GM15510 (cell line): Measurements from ENCODE around the gene RUVBL1.

Experiments used
- POLR2A ChIP-seq: IDR thresholded peaks from 3 replicates; pipeline ENCODE4 v1.6.1; 2011; ENCODE audit warnings: borderline replicate concordance; ENCODE audit not compliant: insufficient read length; ENCODE audit errors: extremely low read depth

The RUVBL1 gene

DNA sequence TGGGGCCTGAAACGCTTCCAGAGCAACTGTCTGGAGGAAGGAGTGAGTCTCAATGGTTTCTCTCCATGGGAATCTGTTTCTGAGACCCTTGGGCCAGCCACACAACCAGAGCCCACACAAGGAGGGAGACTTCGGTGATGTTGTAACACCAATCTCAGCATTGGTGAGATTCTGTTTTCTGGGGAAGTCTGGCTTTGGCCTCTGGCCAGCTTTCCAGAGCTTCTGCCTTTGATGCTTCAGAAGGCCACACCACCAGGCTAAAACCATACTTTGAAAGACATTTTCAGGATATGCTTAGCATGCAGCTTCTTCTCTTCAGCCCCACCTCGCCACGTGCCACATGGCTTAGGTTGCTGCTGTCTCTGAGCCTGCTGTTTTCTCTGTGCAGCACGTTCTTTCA, 26.0 kb upstream of the RUVBL1 start:
- TF ChIP-seq POLR2A: no peak

DNA sequence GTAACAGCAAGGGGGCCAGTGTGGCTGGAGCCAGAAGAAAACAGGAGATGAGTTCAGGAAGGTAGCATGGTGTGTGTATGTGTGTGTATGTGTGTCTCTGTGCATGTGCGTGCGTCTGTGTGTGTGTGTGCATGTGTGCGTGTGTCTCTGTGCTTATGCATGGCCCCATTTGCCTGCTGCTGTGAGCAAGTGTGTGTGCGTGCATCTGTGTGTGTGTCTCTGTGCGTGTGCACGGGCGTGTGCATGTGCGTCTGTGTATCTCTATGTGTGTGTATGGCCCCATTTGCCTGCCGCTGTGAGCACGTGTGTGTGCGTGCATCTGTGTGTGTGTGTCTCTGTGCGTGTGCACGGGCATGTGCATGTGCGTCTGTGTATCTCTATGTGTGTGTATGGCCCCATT, 22.6 kb upstream of the RUVBL1 start:
- TF ChIP-seq POLR2A: no peak

- no peak for TF ChIP-seq POLR2A
Measured at GRCh38 chr3:128145279-128145678, 21.7 kb upstream of the RUVBL1 start.

DNA sequence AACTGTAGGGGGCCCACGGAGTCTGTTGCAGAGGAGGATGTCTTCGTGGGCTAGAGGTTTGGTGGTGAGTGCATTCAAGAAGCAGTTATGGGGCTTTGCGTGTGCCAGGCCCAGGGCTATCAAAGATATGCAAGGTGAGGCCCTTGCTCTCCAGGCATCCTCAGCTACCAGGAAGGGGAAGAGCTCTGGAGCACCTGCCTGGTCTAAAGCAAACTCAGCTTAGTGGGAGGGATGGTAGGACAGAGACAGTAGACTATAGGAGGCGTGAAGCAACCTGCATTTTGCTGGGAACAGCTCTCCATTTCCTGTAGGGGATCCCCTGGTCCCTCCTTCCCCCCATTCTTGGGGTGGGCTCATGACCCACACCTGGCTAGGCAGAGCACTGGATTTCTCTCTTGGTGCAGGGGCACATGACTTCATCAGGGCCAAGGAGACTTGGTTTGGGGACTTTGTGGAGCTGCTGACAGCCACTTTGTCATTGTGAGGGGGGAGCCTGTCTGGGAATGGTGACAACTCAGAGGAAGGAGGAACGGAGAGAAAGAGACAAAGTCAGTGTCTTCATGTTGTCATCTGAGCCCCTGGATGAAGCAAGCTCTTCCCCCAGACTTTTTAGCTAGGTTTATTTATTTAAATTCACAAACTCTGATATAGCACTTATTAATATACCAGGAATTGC, 21.0 kb upstream of the RUVBL1 start:
- no peak for TF ChIP-seq POLR2A

GRCh38 chr3:128143496-128143895, 19.9 kb upstream of the RUVBL1 start:
- TF ChIP-seq POLR2A: no peak

GRCh38 chr3:128133273-128133883, 9.8 kb upstream of the RUVBL1 start:
- TF ChIP-seq POLR2A: no peak

- no peak for TF ChIP-seq POLR2A
Measured at GRCh38 chr3:128131897-128132646, 8.5 kb upstream of the RUVBL1 start.

DNA sequence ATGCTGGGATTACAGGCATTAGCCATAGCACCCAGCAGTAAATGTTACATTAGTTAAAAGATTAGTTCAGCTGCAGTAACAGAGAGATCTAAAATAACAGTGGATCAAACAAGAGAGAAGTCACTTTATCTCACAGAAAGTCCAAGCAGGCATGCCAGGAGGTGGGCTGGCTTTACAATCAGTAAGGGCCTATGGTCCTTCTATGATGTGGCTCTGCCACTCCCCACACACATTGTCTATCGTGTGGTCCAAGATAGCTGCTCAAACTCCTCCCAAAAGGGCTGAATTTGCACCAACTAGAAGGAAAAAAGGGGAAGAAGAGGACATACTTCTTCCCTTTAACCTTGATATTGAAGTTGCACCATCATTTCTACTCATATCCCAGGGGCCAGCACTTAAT, 4.6 kb upstream of the RUVBL1 start:
- no peak for TF ChIP-seq POLR2A

DNA sequence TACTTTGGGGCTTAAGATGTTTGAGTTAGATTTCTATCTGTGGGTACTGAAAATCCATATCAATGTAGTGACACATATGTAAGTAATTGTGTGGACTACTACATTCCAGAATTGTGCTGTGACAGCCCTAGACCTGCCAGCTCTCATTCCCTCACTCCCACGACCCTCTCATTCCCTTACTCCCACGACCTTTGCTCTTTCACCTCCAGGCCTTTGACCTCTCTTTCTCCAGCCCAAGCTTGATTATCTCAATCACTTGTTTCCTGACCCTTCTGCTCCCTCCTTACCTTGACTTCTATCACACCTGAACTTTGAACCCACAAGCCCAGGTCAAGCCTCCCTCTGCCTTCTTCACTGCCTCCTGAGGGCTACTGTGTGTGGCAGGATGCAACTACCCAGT, 3.6 kb upstream of the RUVBL1 start:
- TF ChIP-seq POLR2A: no peak

DNA sequence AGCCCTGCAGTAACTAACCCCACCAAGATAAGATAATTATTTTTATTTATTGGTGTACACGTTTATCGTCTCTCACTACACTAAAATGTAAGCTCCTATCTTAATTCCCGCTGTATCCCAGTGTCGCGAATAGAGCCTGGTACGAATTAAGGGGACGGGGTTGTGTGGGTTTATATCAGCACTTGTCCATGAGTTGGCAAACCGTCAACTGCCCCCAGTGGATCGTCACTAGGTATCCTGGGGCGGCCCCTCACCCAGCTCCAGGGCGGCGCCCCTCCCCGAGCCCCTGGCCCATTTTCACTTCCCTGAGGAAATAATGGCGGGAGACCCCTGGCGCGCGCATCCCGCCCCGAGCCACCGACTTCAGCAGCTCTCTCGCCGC, 465 bp downstream of the RUVBL1 start:
- TF ChIP-seq POLR2A: no peak

DNA sequence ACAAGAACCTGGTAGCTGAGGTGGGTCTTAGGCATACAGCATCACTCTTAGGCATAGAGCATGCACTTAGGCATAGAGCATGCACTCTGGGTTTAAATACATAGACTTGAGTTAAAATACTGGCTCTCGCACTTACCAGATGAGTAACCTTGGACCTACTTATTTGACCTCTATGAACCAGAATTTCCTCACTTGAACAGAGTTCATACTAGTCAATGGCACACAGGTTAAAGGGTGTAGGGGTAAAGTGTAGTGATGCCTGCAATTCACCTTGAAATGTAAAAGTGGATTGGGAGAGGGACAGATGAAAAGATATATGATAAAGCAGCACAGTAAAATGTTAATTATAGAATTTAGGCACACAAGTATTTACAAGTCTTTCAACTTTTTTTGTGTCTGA, 1.6 kb downstream of the RUVBL1 start:
- no peak for TF ChIP-seq POLR2A

- TF ChIP-seq POLR2A: no peak
Measured at GRCh38 chr3:128113817-128114794, 9.5 kb downstream of the RUVBL1 start.

GRCh38 chr3:128112357-128112968, 11.1 kb downstream of the RUVBL1 start:
- TF ChIP-seq POLR2A: no peak

DNA sequence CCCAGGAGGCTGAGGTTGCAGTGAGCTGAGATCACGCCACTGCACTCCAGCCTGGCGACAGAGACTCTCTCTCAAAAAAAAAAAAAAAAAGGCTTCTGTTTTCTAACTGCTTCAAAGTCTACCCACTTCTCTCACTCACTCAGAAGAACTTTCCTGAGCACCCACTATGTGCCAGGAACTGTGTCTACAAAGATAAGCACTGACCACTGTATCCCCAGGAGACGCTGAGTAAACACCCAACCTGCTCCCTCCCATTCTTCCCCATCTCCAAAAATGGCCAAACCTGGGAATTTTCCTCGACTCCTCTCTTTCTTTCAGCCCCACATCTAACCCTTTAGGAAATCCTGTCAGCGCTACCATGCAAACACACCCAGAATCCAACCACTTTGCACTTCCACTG, 12.5 kb downstream of the RUVBL1 start:
- TF ChIP-seq POLR2A: no peak

- TF ChIP-seq POLR2A: no peak
Measured at GRCh38 chr3:128107834-128108233, 15.8 kb downstream of the RUVBL1 start.

GRCh38 chr3:128103136-128103676, 20.4 kb downstream of the RUVBL1 start:
- TF ChIP-seq POLR2A: no peak
